Left lung (tissue), 10 donors: Measurements from ENCODE around the gene FUT1. TPM values are rescaled to one million over a fixed set of nuclear protein-coding genes. Genes with fewer than 3 reads are reported as not detected.
"Not testable (repeated sequence)": the region's sequence is repeated elsewhere in the genome, so short reads cannot be mapped to it uniquely, and the experiment has no call there.

Experiments
- ATAC-seq: fragments of 200-7000 bp; cut with Tn5 transposase; one replicate; pipeline ENCODE4 v1.9.1; 2020; ENCODE audit warnings: moderate library complexity
- DNase-seq, 4 donors: peaks; one replicate each; pipeline ENCODE4 v3.0.0-alpha.2; 2013 to 2020
- H3K27ac ChIP-seq, 2 donors: fragments of 200-600 bp; sonication (generic) in 1 of 2; one replicate each; pipeline versions ENCODE4 v1.5.0 to v1.8.0; 2020 to 2021
- H3K27me3 ChIP-seq, 2 donors: fragments of 200-600 bp; sonication (generic) in 1 of 2; one replicate each; pipeline versions ENCODE4 v1.5.0 to v1.8.0; 2020 to 2021
- H3K36me3 ChIP-seq, 2 donors: fragments of 200-600 bp; sonication (generic) in 1 of 2; one replicate each; pipeline versions ENCODE4 v1.5.0 to v1.8.0; 2020 to 2021
- H3K4me1 ChIP-seq, 2 donors: fragments of 200-600 bp; one replicate each; pipeline ENCODE4 v1.8.0; 2021
- H3K4me3 ChIP-seq, 2 donors: fragments of 200-600 bp; sonication (generic) in 1 of 2; one replicate each; pipeline versions ENCODE4 v1.5.0 to v1.8.0; 2020 to 2021; ENCODE audit warnings: mild to moderate bottlenecking in 1 of 2
- H3K9me3 ChIP-seq, 2 donors: fragments of 200-600 bp; sonication (generic) in 1 of 2; one replicate each; pipeline versions ENCODE4 v1.5.0 to v1.8.0; 2020 to 2021
- intact Hi-C, 2 donors: fragments of 100-400 bp; cut with DNase I; formaldehyde crosslinking; loops; one replicate each; pipeline versions ENCODE4 v1.11.2 to v1.14.2; 2022
- polyA plus RNA-seq, 6 donors: library from polyadenylated mRNA; unstranded; fragments of 120-200 nt; gene quantifications; one replicate each; pipeline ENCODE4 v1.2.1, GENCODE V29; 2013; ENCODE audit not compliant: insufficient read length in 6 of 6
- total RNA-seq, 2 donors: library from RNA; stranded (reverse); fragmentation: NEBNext Ultra II Directional; extraction: Animal tissue kit (Norgen Biotek cat#: 25700); gene quantifications; one replicate each; pipeline ENCODE4 v1.2.1, GENCODE V29; 2021
- TF ChIP-seq, protein P1 (sequence below), 2 donors: fragments of 200-600 bp; sonication (generic) in 1 of 2; IDR thresholded peaks; one replicate each; pipeline versions ENCODE4 v1.5.0 to v1.8.0; 2021; ENCODE audit warnings: antibody characterized with exemption in 2 of 2
- donor health status: DM: no; HTN: yes; CAD: no.
- donor health status: DM: no; HTN: no; CAD: no.

FUT1 gene
- total and polyA plus RNA-seq, 8 donors: 5.1 to 8.7 (median 6.6) TPM

DNA sequence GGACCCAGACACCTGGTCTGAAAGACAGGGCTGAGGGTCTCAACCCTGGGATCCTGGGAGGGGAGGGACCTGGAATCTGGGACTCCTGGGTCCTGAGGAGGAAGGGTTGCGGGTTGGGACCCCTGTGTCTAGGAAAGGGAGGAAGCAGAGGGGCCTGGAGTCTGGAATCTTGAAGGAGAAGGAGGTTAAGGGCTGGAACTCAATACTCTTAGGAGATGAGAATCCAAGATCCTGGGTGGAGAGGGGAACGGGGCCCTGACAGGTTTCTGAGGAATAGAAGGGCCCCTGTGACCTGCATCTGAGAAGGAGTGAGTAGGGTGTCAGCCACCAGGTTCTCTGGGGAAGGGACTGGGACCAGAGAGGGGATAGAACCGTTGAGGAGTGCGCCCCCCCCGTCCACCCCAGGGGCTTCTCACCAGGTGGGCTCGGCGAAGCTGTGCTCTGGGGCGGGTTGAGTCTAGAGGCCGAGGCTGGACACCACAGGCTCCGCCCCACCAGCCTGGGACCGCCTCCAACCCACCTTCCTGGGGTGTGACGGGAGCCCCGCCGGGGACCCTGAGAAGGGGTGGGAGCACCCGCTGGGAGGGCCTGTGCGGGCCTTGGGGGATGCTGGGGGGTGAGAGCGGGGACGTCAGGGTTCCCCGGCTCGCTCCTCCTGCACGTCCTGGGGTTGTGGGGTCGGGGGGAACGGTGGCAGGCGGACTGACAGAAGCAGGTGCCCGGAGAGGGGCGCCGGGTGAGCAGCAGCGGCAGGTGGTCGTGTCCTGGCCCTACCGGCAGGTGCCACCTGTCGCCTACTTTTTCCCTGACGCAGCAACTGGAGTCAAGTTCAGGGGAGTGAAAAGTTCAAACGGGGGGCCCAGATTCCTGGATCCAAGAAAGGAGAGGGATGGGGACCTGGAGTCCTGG lies 32.9 kb downstream of the FUT1 start, which contains the start of gene MAMSTR:
Gene MAMSTR (minus strand): TSS at position 463 of the 909 bp plus-strand sequence. CDS start 694 bp downstream, outside the sequence.
- no peaks in the 10 kb centered on the region for H3K27me3 ChIP-seq
- no peaks in the 10 kb centered on the region for H3K36me3 ChIP-seq
- TF ChIP-seq, protein P1, sequence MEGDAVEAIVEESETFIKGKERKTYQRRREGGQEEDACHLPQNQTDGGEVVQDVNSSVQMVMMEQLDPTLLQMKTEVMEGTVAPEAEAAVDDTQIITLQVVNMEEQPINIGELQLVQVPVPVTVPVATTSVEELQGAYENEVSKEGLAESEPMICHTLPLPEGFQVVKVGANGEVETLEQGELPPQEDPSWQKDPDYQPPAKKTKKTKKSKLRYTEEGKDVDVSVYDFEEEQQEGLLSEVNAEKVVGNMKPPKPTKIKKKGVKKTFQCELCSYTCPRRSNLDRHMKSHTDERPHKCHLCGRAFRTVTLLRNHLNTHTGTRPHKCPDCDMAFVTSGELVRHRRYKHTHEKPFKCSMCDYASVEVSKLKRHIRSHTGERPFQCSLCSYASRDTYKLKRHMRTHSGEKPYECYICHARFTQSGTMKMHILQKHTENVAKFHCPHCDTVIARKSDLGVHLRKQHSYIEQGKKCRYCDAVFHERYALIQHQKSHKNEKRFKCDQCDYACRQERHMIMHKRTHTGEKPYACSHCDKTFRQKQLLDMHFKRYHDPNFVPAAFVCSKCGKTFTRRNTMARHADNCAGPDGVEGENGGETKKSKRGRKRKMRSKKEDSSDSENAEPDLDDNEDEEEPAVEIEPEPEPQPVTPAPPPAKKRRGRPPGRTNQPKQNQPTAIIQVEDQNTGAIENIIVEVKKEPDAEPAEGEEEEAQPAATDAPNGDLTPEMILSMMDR (IDR thresholded peaks at IDR 0.05): no peak
- intact Hi-C loops: no loop called here
- H3K4me1 ChIP-seq: peaks cover 9 to 45% of the 10 kb centered on the region in 2 donors
- no peaks in the 10 kb centered on the region for H3K9me3 ChIP-seq
- peak within 1 kb of the TSS in 1 of 2 donors; percentile 75 for H3K27ac ChIP-seq
- DNase-seq: peak in 1 of 4 donors; percentile 82
- H3K4me3 ChIP-seq: peak within 1 kb of the TSS in 1 of 2 donors; percentile 41
- no peak for ATAC-seq

DNA sequence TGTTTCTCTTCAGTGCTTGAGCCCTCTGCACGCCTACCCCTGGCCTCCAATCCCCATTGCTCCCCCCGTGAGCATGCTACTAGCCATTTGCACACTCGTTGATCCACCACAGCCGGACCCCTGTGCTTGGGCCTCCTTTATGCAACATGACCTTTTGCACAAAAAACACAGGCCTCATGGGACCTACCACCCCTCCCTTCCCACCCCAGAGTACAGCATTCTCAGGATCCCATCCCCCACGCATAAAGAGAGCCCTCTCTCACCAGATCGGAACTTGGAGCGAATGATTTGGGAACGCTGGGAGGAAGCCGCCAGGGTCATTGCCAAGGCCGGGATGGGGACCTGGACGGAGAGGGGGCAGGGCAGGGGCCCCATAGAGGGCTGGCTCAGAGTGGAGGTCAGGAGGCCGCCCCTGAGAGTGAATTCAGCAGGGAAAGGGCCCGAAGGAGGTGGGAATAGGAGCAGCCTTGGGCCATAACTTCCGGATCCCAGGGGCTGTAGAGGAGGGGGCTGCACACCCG lies 33.7 kb downstream of the FUT1 start:
- Histone ChIP-seq H3K4me1 (peaks cover 6 to 41% of the 10 kb centered on the region in 2 donors), H3K27me3 (no peaks in the 10 kb centered on the region)

DNA sequence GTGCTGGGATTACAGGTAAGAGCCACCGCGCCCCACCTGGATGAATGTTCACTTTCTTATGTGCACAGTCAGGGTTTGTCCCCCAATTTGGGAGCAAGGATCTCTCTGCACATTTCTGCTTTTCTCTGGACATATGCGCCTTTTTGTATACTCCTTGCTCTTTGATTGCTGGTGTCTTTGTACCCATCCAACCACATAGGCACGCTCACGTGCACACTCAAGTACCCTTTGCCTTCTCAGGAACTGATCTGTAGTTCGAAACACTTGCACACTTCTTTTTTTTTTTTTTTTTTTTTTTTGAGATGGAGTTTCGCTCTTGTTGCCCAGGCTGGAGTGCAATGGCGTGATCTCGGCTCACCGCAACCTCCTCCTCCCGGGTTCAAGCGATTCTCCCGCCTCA lies 34.3 kb downstream of the FUT1 start:
- H3K4me1 ChIP-seq: peaks cover 8 to 47% of the 10 kb centered on the region in 2 donors
- H3K27me3 ChIP-seq, ATAC-seq, H3K27ac ChIP-seq, DNase-seq, H3K9me3 ChIP-seq, H3K36me3 ChIP-seq, intact Hi-C loops, H3K4me3 ChIP-seq: not testable (repeated sequence)

More for the DNA sequence above, 33.7 kb downstream of the FUT1 start:
- Histone ChIP-seq H3K36me3 (no peaks in the 10 kb centered on the region), H3K27ac (peak overlapping the region in 1 of 2 donors; percentile 18), H3K4me3 (no peak overlapping the region), H3K9me3 (no peaks in the 10 kb centered on the region)
- DNase-seq (no peak), ATAC-seq (no peak)
- intact Hi-C loops: no loop called here
- TF ChIP-seq, protein P1 (IDR thresholded peaks at IDR 0.05): no peak

DNA sequence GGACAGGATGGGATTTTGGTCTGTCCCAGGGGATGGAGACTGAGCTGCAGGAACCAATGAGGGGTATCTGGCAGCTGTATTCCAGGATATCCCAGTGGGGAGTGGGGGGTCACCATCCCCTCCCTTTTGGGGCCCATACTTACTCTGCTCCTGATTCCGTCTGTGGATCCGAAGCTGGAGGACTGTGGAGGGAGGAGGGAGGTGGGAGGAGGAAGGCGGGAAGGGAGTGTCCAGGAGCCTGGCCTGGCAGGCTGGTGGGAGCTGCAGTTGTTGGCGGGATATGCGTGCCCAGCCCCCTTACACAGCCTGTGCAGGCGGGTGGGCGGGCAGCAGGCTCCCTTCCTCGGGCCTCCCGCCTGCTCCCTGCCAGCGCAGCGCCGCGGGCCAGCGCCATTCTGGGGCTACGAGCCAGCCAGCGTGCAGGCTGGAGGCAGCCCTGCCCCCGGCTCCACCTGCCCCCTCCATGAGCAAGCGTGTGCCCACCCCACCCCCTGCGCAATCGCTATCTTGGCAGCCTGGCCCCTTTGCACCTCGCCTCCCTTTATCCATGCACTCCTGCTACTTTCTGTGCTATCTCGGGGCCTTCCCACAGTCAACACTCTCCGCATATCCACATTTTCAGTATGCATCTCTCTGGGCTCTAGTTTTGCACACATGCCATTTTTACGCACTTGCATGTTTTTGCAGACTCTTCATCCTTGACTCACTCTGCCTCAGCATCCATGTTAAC lies 35.7 kb downstream of the FUT1 start:
- TF ChIP-seq, protein P1 (IDR thresholded peaks at IDR 0.05): no peak
- H3K4me3 ChIP-seq: peak overlapping the region in 1 of 2 donors; percentile 7
- peaks cover 11 to 47% of the 10 kb centered on the region in 2 donors for H3K4me1 ChIP-seq
- peak in 2 of 4 donors; percentile 54 to 81 for DNase-seq
- H3K27me3 ChIP-seq: no peaks in the 10 kb centered on the region
- intact Hi-C loops: no loop called here
- H3K36me3 ChIP-seq: no peaks in the 10 kb centered on the region
- H3K27ac ChIP-seq: peak overlapping the region in 1 of 2 donors; percentile 44
- no peak for ATAC-seq
- no peaks in the 10 kb centered on the region for H3K9me3 ChIP-seq

DNA sequence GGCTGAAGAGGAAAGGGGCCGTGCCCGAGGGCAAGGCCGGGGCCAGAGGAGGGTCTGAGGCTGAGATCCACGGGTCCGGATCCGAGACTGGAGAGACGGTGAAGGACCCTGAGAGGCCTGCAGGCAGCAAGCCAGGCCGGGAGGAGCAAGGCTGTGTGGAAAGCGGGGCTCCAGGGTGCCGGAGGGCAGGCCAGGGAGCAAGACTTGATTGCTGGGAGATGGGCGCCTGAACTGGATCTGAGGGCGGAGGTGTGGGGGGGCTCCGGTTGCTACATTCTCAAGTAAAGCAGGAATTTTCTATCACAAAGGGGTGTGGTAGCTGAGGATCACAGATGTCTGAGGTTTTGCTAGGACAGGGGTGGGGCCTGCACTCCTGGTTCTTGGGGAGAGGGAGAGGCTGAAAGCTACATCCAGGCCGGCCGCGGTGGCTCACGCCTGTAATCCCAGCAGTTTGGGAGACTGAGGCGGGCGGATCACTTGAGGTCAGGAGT lies 36.7 kb downstream of the FUT1 start:
- ATAC-seq (no peak), DNase-seq (no peak)
- H3K4me1 ChIP-seq: peaks cover 11 to 37% of the 10 kb centered on the region in 2 donors
- H3K9me3 ChIP-seq: peaks cover 0 to 5% of the 10 kb centered on the region in 2 donors
- intact Hi-C loops: no loop called here
- TF ChIP-seq, protein P1 (IDR thresholded peaks at IDR 0.05): no peak
- H3K27ac ChIP-seq: peak overlapping the region in 1 of 2 donors; percentile 3
- no peaks in the 10 kb centered on the region for H3K27me3 ChIP-seq
- H3K4me3 ChIP-seq: peak overlapping the region in 1 of 2 donors; percentile 68
- no peaks in the 10 kb centered on the region for H3K36me3 ChIP-seq
